Ureter (tissue), 1 donor: ENCODE measurements around the gene LBHD2. TPM values are rescaled to one million over a fixed set of nuclear protein-coding genes. Genes with fewer than 3 reads are reported as not detected.
"Not testable (repeated sequence)": the region's sequence is repeated elsewhere in the genome, so short reads cannot be mapped to it uniquely, and the experiment has no call there.

Experiments used
- DNase-seq: peaks from one replicate; pipeline ENCODE4 v3.0.0-alpha.2; 2020; ENCODE audit warnings: low spot score
- total RNA-seq: library from RNA; stranded (reverse); gene quantifications from one replicate; pipeline ENCODE4 v1.2.4, GENCODE V29; 2023
- donor health status: DM: yes; HTN: yes; CAD: no.

LBHD2 gene
- not detected for total RNA-seq

- no peak for DNase-seq
Measured at GRCh38 chr14:103084021-103084919, at the start of gene LBHD2. LBHD2 (plus strand) TSS chr14:103084210; CDS start chr14:103086013, 1,803 bp downstream.

- no peak for DNase-seq
Measured at GRCh38 chr14:103041464-103041863, 42.5 kb upstream of the LBHD2 start.

DNA sequence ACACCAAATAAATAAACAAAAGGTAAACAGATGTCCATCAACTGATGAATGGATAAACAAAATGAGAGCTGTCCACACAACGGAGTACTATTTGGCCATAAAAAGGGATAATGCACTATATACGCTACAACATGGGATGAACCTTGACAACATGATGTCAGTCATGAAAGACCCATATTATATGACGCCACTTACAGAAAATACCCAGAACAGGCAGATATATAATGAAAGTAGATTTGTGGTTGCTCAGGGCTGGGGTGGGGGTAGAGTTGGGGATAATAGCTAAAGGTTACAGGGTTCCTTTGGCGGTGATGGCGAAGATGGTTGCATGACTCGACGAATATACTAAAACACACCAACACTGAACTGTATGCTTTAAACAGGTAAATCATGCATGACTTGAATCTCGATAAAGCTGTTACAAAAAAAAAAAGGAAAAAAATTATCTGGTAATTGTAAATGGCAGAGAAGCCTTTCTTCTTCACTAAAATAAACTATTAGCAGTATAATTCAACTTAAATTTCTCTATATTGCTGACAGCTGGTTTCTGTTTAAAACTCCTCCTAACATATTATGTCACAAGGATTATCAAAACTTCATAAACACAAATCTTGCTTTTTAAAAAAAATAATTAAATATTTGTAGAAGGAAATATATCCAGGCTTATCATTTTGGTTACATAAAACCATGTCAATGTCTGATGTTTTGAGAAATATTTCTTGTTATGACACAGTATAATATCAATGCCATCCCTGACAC is 40.6 kb upstream of the LBHD2 start:
- no peak for DNase-seq

GRCh38 chr14:103045371-103045869 is 38.6 kb upstream of the LBHD2 start:
- DNase-seq = no peak

DNA sequence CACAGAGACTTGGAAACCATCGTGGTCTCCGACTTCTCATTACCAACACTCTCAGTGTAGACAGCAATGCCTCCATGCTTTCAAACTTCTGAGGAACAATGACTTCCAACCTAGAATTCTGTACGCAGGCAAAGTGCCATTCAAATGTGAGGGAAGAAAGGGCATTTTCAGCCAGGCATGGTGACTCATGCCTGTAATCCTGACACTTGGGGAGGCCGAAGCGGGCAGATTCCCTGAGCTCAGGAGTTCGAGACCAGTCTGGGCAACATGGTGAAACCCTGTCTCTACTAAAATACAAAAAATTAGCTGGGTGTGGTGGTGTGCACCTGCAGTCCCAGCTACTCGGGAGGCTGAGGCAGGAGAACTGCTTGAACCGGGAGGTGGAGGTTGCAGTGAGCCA is 36.6 kb upstream of the LBHD2 start:
- DNase-seq = not testable (repeated sequence)

DNA sequence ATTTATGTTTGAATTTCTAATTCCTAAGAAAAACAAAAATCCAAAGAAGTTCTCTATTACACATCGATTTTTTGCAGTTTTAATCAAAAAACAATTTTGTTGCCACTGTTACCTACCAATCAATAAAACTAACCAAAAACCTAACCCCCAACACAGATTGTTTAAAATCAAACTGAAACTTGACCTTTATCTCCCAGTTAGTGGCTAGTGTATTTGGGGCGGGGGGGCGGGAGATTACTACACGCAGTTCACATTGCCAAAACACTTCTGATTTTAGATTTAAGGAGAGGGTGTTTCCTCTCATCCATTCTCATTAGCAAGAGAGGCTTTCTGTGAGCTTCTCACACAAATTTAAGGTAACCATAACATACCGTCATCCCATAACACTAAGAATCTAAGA is 33.1 kb upstream of the LBHD2 start:
- DNase-seq = no peak

- DNase-seq = no peak
Measured at GRCh38 chr14:103052407-103052806, 31.6 kb upstream of the LBHD2 start.

DNA sequence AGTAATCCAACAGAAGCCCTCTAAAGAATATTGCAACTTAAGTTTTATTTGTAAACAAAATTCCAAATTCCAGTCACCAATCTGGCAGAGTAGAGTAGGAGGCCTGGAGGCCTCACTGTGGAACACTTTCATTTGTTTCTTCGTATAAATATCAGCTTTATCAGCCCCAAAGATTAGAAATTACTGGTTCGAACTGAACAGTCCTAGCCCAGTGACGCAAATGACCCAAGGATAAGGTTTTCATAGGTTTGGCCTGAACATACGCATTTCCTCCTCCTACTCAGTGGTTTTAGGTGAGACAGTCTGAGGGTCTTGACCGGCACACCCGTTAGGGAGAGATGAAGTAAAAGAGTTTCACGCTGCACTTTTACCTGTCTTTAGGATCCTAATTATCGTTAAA is 28.3 kb upstream of the LBHD2 start:
- DNase-seq = no peak

DNA sequence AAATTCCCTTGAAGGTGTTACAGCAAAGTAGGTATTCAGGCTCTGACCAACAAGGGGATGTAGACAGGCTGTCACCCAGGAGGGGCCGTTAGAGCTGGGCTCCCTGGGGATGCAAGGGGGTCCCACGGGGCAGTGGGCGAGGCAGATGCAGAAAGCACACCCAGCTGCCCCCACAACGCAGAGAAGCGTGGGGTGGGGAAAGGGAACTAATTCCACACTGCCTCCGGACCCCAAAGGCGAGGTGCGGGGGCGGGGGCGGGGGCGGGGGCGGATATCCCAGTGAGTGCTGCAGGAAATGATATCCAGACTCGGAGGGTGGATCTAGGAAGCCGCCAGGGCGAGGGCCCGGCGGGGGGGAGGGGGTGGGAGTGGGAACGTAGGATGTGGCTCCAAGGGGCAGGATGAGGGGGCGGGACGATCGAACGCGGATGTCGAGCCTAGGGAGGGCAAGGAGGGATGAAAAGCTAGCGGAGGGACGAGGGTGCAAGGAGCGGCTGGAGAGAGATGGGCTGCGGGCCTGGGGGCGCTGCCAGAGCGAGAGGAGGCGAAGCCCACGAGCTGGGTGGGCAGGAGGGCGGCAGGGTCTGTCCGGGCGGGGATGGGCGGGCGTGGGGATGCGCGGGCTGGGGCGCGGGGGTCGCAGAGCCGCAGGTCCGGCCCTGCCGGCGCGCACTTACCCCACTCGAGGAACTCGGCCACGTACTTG is 27.5 kb upstream of the LBHD2 start:
- peak; percentile 76 for DNase-seq

DNA sequence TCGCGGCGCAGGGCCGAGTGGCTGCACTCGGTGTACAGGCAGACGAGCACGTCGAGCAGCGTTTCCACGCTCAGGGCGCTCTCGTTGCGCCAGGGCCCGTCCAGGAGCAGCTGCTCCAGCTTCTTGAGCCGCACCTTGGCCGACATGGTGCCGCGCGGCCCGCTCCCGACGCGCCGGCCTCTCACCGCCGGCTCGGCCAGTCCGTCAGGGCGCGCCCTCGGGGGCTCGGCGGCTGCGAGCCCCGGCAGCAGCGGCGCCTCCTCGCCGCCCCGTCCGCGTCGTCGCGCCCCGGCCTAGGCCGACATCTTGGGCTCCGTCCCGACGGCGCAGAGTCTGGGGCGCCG is 27.0 kb upstream of the LBHD2 start:
- DNase-seq = no peak

DNA sequence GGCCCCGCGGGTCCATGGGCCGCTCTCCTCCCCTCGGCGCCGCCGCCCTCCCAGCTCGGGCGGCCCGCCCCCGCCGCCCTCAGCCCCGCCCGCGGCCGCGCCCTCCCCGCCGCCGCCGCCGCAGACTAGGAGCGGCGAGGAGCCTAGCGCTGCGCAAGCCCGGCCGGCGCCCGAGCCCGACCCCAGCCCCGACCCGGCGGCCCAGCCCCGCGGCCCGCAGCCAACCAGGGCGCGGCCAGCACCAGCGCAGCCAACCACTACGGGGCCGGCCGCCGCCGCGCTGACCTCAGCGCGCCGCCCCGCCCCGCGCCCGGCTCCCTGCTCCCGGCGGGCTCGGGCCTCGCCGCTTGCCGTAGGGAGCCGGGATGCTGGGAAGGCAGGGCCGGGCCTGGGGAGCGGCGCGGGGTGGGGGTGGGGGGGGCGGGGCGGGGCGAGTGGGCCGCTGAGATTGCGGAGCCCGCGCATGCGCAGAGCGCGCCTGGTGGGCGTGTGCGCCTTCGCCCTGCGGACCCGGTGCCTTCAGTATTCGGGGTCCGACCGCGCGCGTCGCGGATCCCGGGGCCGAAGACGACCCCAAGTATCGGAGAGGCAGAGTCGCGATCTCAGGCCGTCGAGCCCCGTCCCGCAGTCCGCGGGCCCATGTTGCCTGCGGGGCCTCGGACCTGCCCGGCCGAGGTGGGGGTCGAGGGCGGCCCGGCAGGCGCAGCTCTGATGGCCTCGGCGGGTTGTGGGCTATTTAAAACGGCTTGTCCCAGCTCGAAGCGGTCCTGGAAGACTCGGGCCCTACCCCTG is 26.4 kb upstream of the LBHD2 start, which contains the start of gene CDC42BPB:
CDC42BPB (minus strand) TSS at position 178 of the 792 bp plus-strand sequence. CDS start 376 bp downstream, outside the sequence.
- peak; percentile 83 for DNase-seq

DNA sequence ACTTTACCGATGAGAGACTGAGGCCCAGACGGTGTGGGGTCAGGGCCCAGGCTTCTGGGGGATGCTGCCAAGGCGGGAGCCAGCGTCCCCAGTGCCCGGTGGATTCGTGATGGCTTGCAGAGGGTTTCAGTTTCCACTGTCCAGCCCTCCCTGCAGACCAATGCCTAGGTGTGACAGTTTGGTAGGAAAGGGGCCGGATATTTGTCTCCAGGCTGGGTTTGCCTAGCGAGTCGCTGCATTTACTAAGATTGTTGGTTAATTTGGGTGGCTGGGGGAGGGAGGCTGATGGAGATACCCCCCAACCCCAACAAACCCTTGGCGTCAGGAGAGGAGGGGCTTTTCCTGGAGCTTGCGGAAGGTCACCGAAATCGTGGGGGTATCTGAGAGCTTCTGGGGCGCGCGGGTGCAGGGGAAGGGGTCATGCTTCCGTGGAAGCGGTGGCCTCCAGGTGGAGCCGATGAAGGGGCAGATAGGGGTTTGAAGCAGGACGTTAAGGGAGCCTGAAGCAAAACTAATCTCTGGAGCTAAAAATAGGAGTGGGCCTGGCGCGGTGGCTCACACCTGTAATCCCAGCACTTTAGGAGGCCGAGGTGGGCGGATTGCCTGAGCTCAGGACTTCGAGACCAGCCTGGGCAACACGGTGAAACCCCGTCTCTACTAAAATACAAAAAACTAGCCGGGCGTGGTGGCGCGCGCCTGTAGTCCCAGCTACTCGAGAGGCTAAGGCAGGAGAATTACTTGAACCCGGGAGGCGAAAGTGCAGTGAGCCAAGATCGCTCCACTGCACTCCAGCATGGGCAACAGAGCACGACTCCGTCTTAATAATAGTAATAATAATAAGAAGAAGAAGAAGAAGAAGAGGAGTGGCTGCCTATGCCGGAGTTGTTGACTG is 25.6 kb upstream of the LBHD2 start:
- no peak for DNase-seq

DNA sequence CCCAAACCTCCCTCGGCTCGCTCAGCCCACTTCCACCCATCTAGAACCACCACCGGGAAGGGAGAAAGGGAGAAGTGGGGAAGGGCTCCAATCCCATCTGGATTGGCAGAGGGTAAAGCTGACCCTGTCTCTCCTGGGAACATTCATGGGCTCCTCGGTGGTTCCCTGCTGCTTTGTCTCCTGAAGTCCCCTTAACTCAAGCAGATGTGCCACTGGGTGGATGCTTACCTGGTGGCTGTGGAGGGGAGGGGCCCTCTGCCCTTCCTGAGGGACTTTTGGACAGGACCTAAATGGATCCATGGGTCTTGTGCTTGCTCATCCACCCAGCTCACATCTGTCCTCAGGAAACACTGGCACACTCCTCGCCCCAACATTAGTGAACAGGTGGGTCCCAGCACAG is 24.5 kb upstream of the LBHD2 start:
- no peak for DNase-seq

GRCh38 chr14:103061482-103061976 is 22.5 kb upstream of the LBHD2 start:
- DNase-seq = no peak

DNA sequence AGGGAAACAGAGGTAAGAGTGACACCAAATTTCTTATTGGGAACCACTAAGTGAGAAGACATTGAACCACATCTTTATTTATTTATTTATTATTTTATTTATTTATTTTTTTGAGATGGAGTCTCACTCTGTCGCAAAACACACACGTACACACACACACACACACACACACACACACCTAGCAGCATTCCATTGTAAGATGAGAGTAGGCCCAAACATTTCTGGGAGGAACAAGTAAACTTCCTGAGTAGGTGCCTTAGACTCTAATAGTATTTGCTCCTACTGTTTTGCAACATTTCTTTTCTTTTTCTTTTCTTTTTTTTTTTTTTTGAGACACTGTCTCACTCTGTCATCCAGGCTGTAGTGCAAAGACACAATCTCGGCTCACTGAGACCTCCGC is 19.6 kb upstream of the LBHD2 start:
- DNase-seq = no peak

DNA sequence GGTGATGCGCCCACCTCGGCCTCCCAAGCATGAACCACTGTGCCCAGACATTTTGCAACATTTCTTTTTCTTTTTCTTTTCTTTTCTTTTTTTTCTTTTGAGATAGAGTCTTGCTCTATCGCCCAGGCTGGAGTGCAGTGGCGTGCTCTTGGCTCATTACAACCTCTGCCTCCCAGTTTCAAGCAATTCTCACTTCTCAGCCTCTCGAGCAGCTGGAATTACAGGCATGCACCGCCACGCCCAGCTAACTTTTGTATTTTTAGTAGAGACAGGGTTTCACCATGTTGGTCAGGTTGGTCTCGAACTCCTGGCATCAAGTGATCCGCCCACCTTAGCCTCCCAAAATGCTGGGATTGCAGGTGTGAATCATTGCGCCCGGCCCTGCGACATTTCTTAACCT is 19.0 kb upstream of the LBHD2 start:
- no peak for DNase-seq

- no peak for DNase-seq
Measured at GRCh38 chr14:103065861-103066260, 18.1 kb upstream of the LBHD2 start.

DNA sequence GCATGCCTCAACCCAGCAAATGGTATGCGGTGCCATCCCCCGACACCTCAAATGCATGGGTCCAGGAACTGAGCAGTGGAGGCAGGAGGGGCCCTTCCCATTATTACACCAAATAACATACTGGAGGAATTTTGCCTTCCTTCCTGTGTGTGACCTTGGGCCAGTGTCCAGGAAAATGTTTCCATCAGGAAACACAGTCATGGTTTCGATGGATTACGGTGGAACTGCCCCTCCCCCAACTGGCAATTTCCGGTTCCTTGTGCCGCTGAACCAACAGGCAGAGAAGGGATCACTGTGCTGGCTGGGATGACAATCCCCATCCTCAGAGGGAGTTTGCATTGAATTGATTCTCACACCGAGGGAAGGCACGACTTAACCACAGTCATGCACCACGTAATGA is 17.6 kb upstream of the LBHD2 start:
- DNase-seq = no peak

DNA sequence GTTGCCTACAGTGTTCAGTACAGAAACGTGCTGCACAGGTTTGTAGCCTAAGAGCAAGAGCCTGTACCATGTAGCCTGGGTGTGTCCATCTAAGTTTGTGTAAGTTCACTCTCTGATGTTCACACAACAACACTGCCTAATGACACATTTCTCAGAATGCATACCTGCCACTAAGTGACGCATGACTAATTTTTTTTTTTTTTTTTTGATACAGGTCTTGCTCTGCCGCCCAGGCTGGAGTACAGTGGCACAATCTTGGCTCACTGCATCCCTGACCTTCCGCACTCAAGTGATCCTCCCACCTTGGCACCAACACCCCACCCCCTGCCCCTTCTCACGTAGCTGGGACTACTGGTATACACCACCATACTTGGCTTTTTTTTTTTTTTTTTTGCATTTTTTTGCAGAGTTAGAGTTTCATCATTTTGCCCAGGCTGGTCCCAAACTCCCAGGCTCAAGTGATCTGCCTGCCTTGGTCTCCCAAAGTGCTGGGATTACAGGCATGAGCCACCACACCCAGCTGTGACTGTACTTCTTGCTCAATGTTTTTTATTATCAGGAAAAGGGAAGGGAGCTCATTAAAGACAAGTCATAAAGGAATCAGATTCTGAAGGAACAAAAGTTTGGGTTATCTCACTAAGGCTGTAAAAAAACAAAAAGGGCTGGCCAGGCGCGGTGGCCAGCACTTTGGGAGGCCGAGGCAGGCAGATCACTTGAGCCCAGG is 16.6 kb upstream of the LBHD2 start:
- no peak for DNase-seq
